A549 (cell line): ENCODE results near the gene RBM17.

ENCODE experiments used
- BCL3 ChIP-seq: fragments of >200 bp; sonication (Bioruptor Twin); formaldehyde crosslinking; IDR thresholded peaks from 3 replicates; pipeline ENCODE4 v1.6.1; 2016
- CTCF ChIP-seq: fragments of >200 bp; sonication (Bioruptor Twin); formaldehyde crosslinking; IDR thresholded peaks from 3 replicates; pipeline ENCODE4 v1.5.1; 2016
- ELK1 ChIP-seq: fragments of 150-350 bp; IDR thresholded peaks from 2 replicates; pipeline ENCODE4 v1.6.1; 2014; ENCODE audit warnings: low read depth, mild to moderate bottlenecking, low read length
- ESRRA ChIP-seq: fragments of 150-350 bp; IDR thresholded peaks from 2 replicates; pipeline ENCODE4 v1.6.1; 2014; ENCODE audit warnings: mild to moderate bottlenecking, low read length, borderline replicate concordance
- HDAC2 ChIP-seq: fragments of 200-600 bp; sonication (generic); IDR thresholded peaks from 2 replicates; pipeline ENCODE4 v1.6.1; 2016
- HMGXB4 ChIP-seq: fragments of 250-450 bp; sonication (Bioruptor Pico); IDR thresholded peaks from 2 replicates; pipeline ENCODE4 v1.5.0; 2021; ENCODE audit warnings: mild to moderate bottlenecking, moderate library complexity, borderline replicate concordance
- NFE2L2 ChIP-seq: fragments of 150-350 bp; conservative IDR thresholded peaks from 2 replicates; pipeline ENCODE4 v1.6.1; 2014; ENCODE audit warnings: low read length
- POLR2A ChIP-seq: IDR thresholded peaks from 2 replicates; pipeline ENCODE4 v1.6.1; 2012; ENCODE audit warnings: mild to moderate bottlenecking, low read length
- SREBF2 ChIP-seq: fragments of 450-650 bp; IDR thresholded peaks from 2 replicates; pipeline ENCODE4 v1.6.1; 2014; ENCODE audit warnings: mild to moderate bottlenecking, moderate library complexity
- TP53 ChIP-seq: fragments of 250-450 bp; sonication (Bioruptor Pico); IDR thresholded peaks from 2 replicates; pipeline ENCODE4 v1.5.0; 2021; ENCODE audit warnings: mild to moderate bottlenecking, moderate library complexity
- USF2 ChIP-seq: fragments of 450-650 bp; IDR thresholded peaks from 2 replicates; pipeline ENCODE4 v1.6.1; 2014; ENCODE audit warnings: antibody characterized with exemption

GRCh38 chr10:6162589-6163356 is 73.9 kb downstream of the RBM17 start:
- TF ChIP-seq USF2: no peak
- TF ChIP-seq SREBF2: no peak
- no peak for TF ChIP-seq POLR2A
- TF ChIP-seq NFE2L2: no peak
- no peak for TF ChIP-seq CTCF
- no peak for TF ChIP-seq TP53
- TF ChIP-seq ELK1: no peak
- TF ChIP-seq HMGXB4 (CRISPR knock-in tag): no peak
- TF ChIP-seq HDAC2: no peak
- TF ChIP-seq ESRRA: no peak
- TF ChIP-seq BCL3: no peak
